Left ventricle myocardium inferior (tissue), 1 donor: ENCODE measurements around the gene SELENOS. TPM values are rescaled to one million over a fixed set of nuclear protein-coding genes. Genes with fewer than 3 reads are reported as not detected.

ENCODE experiments used
- DNase-seq: peaks from one replicate; pipeline ENCODE4 v3.0.0-alpha.2; 2020
- H3K27ac ChIP-seq: fragments of 200-600 bp; replicated peaks from 2 replicates; pipeline ENCODE4 v1.8.0; 2021
- H3K27me3 ChIP-seq: fragments of 200-600 bp; 2 replicates; pipeline ENCODE4 v1.8.0; 2021; ENCODE audit warnings: low read depth
- H3K36me3 ChIP-seq: fragments of 200-600 bp; 2 replicates; pipeline ENCODE4 v1.8.0; 2021
- H3K4me1 ChIP-seq: fragments of 200-600 bp; 2 replicates; pipeline ENCODE4 v1.8.0; 2021
- H3K4me3 ChIP-seq: fragments of 200-600 bp; 2 replicates; pipeline ENCODE4 v1.8.0; 2021; ENCODE audit warnings: mild to moderate bottlenecking, moderate library complexity
- H3K9me3 ChIP-seq: fragments of 200-600 bp; replicated peaks from 2 replicates; pipeline ENCODE4 v1.8.0; 2021
- CTCF ChIP-seq: fragments of 200-600 bp; IDR thresholded peaks from 2 replicates; pipeline ENCODE4 v1.8.0; 2021; ENCODE audit warnings: antibody characterized with exemption, mild to moderate bottlenecking, borderline replicate concordance
- intact Hi-C: fragments of 100-400 bp; cut with micrococcal nuclease; formaldehyde crosslinking; loops from one replicate; pipeline ENCODE4 v1.11.0; 2022
- total RNA-seq: library from RNA; stranded (reverse); fragmentation: NEBNext Ultra II Directional; extraction: Animal tissue kit (Norgen Biotek cat#: 25700); gene quantifications from one replicate; pipeline ENCODE4 v1.2.1, GENCODE V29; 2021
- donor health status: DM: no; HTN: yes; CAD: no; lungs with severe emphysema.

SELENOS gene
- total RNA-seq, 1 donor from 2014 or later, result 50.6 TPM

DNA sequence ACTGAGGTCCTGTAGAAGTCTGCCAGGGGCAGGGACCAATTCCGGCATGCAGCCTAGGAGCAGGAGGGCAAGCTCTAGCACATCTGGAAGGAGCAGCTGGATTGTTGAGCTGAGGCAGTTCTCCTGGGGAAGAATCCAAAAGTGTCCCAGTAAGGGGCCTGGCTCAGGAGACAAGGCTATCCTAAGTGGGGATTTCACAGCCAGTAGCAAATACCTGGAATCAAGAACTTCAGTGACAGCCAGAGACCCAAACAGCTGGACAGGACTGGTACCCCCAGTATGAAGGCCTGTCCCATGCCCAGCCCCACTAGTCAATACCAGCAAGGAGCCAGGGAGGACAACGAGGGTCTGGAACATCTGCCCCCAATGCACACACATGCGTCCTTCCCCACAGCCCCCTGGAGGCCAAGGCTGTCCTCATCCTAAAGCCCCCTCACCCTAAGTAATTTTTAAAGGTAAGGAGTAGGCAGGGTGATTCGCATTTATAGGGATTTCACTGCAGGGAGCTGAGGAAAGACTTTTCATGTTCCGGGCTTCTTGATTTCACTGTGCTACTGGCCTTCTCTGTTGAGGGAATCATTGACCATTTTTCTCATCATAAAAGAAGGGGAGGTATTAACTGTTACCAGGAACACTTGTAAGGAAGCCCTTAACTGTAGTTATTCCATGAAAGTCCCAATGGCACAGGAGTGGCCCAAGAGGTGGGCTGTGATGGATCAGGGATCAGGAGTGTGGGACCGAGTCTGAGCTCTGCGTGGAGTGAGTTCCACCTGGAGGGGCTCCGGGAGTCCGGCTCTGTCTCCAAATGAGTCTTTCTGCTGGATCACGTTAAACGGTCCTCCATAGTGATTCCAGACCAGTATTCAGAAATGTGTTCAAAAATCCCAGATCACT lies 22.9 kb downstream of the SELENOS start:
- Histone ChIP-seq H3K9me3 (no peaks in the 10 kb centered on the region), H3K27me3 (no peaks in the 10 kb centered on the region), H3K4me3 (no peak overlapping the region), H3K4me1 (peaks cover 48% of the 10 kb centered on the region), H3K36me3 (no peaks in the 10 kb centered on the region), H3K27ac (no peak overlapping the region)
- intact Hi-C loops, result loop anchor here (5.0 kb wide), 1 partner anchor 162 kb away; no protein-coding TSS in a partner anchor
- DNase-seq, result no peak
- TF ChIP-seq CTCF, result no peak

DNA sequence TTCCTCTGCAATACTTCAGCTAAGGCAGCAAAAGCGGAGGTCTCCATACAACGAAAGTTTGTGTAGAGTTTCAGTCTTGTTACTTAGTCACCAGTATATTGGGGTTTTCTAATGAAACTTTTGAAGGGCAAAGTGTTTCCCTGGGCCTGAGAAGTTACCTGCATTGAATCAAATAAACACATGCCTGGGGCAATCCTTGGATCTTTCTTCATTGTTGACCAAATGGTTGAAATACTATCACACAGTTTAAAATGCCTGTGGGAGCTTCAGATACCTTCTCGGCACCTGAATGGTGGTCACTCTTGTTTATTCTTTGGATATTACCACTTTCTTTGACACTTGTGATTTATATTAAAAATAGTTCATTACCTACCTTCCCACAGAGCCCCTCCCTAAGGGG lies 24.4 kb downstream of the SELENOS start:
- no peak for TF ChIP-seq CTCF
- no peaks in the 10 kb centered on the region for H3K9me3 ChIP-seq
- H3K27me3 ChIP-seq, result no peaks in the 10 kb centered on the region
- H3K36me3 ChIP-seq, result peaks cover 3% of the 10 kb centered on the region
- H3K4me3 ChIP-seq, result peak overlapping the region; percentile 89
- H3K27ac ChIP-seq, result peak overlapping the region; percentile 97
- intact Hi-C loops, result no loop called here
- H3K4me1 ChIP-seq, result peaks cover 61% of the 10 kb centered on the region
- DNase-seq, result no peak

DNA sequence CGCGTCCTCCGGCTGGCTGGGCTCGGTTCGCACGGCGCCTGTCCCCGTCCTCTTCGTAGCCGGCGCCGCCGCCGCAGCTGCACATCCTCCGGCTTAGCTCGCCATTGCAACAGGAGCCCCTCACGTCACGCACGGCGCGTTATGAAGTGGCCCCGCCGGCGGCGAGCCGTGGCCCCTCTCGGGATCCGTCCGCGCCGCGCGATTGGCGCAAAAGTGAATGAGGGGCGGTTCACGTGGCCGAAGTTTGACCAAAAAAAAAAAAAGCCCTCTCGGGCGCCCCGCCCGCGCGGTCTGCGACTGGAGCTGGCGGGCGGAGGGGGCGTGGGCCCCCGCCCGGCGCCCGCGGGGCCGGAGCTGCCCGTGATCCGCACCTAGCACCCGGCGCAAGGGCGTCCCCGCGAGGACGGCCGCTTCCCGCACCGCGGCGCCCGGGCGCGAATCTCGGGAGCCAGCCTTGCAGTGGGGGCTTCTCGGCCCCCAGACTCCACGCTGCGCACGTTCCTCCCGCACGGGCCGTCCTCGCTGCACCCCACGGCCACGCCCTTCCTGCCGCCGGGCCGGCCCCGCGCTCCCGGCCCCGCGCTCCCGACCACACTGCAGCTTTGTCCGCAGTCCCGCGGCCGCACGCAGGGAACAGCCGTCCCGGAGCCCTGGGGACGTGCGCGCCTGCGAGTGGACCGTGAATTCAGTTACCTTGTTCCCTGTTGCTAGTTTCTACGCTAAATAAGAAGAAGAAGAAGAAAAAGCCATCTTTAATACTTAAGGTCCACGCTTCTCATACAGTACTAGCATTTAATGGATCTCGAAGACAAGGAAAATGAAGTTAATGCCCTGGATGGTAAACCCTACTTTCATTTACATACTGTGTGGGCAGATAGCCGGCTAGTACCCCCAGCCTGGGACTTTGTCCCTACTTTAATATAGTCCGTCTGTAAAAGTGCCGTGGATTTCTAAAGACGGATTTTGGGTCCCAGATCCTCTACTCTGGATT lies 25.2 kb downstream of the SELENOS start, which contains the start of gene CHSY1:
TSS of gene CHSY1 (minus strand) at position 219 of the 991 bp plus-strand sequence. CDS start 592 bp downstream, outside the sequence.
- Histone ChIP-seq H3K4me1 (peaks cover 67% of the 10 kb centered on the region), H3K27me3 (no peaks in the 10 kb centered on the region), H3K36me3 (peaks cover 3% of the 10 kb centered on the region), H3K9me3 (no peaks in the 10 kb centered on the region), H3K27ac (peak within 1 kb of the TSS; percentile 97), H3K4me3 (peak within 1 kb of the TSS; percentile 89)
- intact Hi-C loops, result no loop called here
- TF ChIP-seq CTCF, result peak; percentile 41
- DNase-seq, result peak; percentile 94

- Histone ChIP-seq H3K27me3 (no peaks in the 10 kb centered on the region), H3K36me3 (peaks cover 3% of the 10 kb centered on the region), H3K27ac (peak overlapping the region; percentile 97), H3K4me1 (peaks cover 73% of the 10 kb centered on the region), H3K9me3 (no peaks in the 10 kb centered on the region), H3K4me3 (peak overlapping the region; percentile 89)
- DNase-seq, result no peak
- no peak for TF ChIP-seq CTCF
- intact Hi-C loops, result no loop called here
These were observed 26.1 kb downstream of the SELENOS start for GRCh38 chr15:101250873-101251829.
